Common myeloid progenitor, CD34-positive (primary cell): ENCODE measurements around the gene ZNF532.
"Not testable (repeated sequence)": the region's sequence is repeated elsewhere in the genome, so short reads cannot be mapped to it uniquely, and the experiment has no call there.

ENCODE experiments used
- CTCF ChIA-PET: fragments of 350-600 bp; sonication (Branson Sonifier 250); formaldehyde crosslinking; loops from one replicate; lab custom pipeline; 2021; ENCODE audit warnings: antibody characterized with exemption; lab: Charles Lee
- POLR2A ChIA-PET: fragments of 350-600 bp; sonication (Branson Sonifier 250); formaldehyde crosslinking; loops from one replicate; lab custom pipeline; 2021; ENCODE audit warnings: antibody characterized with exemption; lab: Charles Lee
- DNase-seq, 3 donors: peaks; one replicate each; pipeline versions ENCODE4 v3.0.0 to v3.0.0-alpha.2; 2013
- H3K27ac ChIP-seq, 2 experiments: 1 replicate in 1 of 2; 2 replicates in 1 of 2; pipeline ENCODE4 v1.7.0; 2013; ENCODE audit warnings: inconsistent platforms in 2 of 2, low read length in 2 of 2, mild to moderate bottlenecking in 2 of 2, low read depth in 1 of 2, moderate library complexity in 1 of 2; ENCODE audit not compliant: severe bottlenecking in 2 of 2, insufficient read depth in 1 of 2, poor library complexity in 1 of 2
- H3K27me3 ChIP-seq, 5 experiments: replicated peaks in 2 of 5; 1 replicate in 3 of 5; 2 replicates in 2 of 5; pipeline versions ENCODE4 v1.6.1 to v1.7.0; 2013; ENCODE audit warnings: low read length in 4 of 5, mild to moderate bottlenecking in 2 of 5, moderate library complexity in 2 of 5, inconsistent platforms in 1 of 5; ENCODE audit not compliant: insufficient read depth in 5 of 5, control insufficient read depth in 4 of 5
- H3K36me3 ChIP-seq, 4 experiments: 1 replicate in 2 of 4; 2 replicates in 2 of 4; pipeline versions ENCODE4 v1.6.1 to v1.7.0; 2013; ENCODE audit warnings: low read length in 3 of 4, control low read depth in 1 of 4, mild to moderate bottlenecking in 1 of 4; ENCODE audit not compliant: control insufficient read depth in 4 of 4, insufficient read depth in 4 of 4
- H3K4me1 ChIP-seq, 4 experiments: 1 replicate in 3 of 4; 2 replicates in 1 of 4; pipeline versions ENCODE4 v1.6.1 to v1.7.1; 2013; ENCODE audit warnings: low read length in 3 of 4, mild to moderate bottlenecking in 3 of 4, control low read depth in 1 of 4, inconsistent platforms in 1 of 4, moderate library complexity in 1 of 4; ENCODE audit not compliant: control insufficient read depth in 4 of 4, insufficient read depth in 4 of 4; ENCODE audit errors: control extremely low read depth in 1 of 4
- H3K4me3 ChIP-seq, 7 experiments: 1 replicate in 4 of 7; 2 replicates in 3 of 7; pipeline versions ENCODE4 v1.5.1 to v1.7.0; 2013; ENCODE audit warnings: mild to moderate bottlenecking in 7 of 7, low read length in 6 of 7, moderate library complexity in 6 of 7, inconsistent platforms in 2 of 7, low read depth in 2 of 7, control low read depth in 1 of 7; ENCODE audit not compliant: insufficient read depth in 4 of 7, control insufficient read depth in 1 of 7; ENCODE audit errors: extremely low read depth in 1 of 7
- H3K9me3 ChIP-seq, 5 experiments: 1 replicate in 4 of 5; 2 replicates in 1 of 5; pipeline versions ENCODE4 v1.6.1 to v1.7.1; 2013; ENCODE audit warnings: low read length in 4 of 5, mild to moderate bottlenecking in 2 of 5, inconsistent platforms in 1 of 5, low read depth in 1 of 5, moderate library complexity in 1 of 5; ENCODE audit not compliant: control insufficient read depth in 4 of 5, insufficient read depth in 2 of 5; ENCODE audit errors: control extremely low read depth in 1 of 5
- WGBS: methylation state at CpG from one replicate; pipeline ENCODE4 v1.1.5; 2013; ENCODE audit not compliant: insufficient coverage; 5-methylcytosine and 5-hydroxymethylcytosine counted together

The ZNF532 gene

DNA sequence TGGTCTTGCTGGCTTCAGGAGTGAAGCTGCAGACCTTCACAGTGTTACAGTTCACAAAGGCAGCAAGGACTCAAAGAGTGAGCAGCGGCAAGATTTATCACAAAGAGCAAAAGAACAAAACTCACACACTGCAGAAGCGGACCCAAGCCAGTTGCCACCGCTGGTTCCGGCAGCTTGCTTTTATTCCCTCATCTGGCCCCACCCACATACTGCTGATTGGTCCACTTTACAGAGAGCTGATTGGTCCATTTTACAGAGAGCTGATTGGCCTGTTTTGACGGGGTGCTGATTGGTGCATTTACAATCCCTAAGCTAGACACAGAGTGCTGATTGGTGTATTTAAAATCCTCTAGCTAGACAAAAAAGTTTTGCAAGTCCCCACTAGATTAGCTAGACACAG lies 37.2 kb upstream of the ZNF532 start:
- POLR2A ChIA-PET: no interaction called here

DNA sequence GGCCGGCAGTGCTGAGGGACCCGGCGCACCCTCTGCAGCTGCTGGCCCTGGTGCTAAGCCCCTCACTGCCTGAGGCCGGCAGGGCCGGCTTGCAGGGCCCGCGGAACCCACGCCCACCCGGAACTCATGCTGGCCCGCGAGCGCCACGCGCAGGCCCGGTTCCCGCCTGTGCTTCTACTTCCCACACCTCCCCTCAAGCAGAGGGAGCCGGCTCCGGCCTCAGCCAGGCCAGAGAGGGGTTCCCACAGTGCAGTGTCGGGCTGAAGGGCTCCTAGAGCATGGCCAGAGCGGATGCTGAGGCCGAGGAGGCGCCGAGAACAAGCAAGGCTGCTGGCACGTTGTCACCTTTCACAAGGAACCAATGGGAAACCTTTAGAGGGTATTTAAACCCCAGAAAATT lies 36.8 kb upstream of the ZNF532 start:
- H3K4me3 ChIP-seq: no peak overlapping the region
- CTCF ChIA-PET: no interaction called here
- WGBS: 98% methylated on average over 20 of the region's 24 CpGs
- no peaks in the 10 kb centered on the region for H3K9me3 ChIP-seq
- DNase-seq: no peak
- H3K27me3 ChIP-seq: peaks cover 0 to 2% (median 0%) of the 10 kb centered on the region in 5 experiments
- H3K4me1 ChIP-seq: no peaks in the 10 kb centered on the region
- POLR2A ChIA-PET: no interaction called here
- H3K36me3 ChIP-seq: no peaks in the 10 kb centered on the region
- no peak overlapping the region for H3K27ac ChIP-seq

More for the DNA sequence above, 37.2 kb upstream of the ZNF532 start:
- WGBS: 100% methylated on average over 1 of the region's 5 CpGs
- no peaks in the 10 kb centered on the region for H3K4me1 ChIP-seq
- H3K36me3 ChIP-seq: no peaks in the 10 kb centered on the region
- no peak overlapping the region for H3K27ac ChIP-seq
- H3K27me3 ChIP-seq: peaks cover 0 to 4% (median 0%) of the 10 kb centered on the region in 5 experiments
- no peak overlapping the region for H3K4me3 ChIP-seq
- H3K9me3 ChIP-seq: no peaks in the 10 kb centered on the region
- no peak for DNase-seq
- CTCF ChIA-PET: no interaction called here

DNA sequence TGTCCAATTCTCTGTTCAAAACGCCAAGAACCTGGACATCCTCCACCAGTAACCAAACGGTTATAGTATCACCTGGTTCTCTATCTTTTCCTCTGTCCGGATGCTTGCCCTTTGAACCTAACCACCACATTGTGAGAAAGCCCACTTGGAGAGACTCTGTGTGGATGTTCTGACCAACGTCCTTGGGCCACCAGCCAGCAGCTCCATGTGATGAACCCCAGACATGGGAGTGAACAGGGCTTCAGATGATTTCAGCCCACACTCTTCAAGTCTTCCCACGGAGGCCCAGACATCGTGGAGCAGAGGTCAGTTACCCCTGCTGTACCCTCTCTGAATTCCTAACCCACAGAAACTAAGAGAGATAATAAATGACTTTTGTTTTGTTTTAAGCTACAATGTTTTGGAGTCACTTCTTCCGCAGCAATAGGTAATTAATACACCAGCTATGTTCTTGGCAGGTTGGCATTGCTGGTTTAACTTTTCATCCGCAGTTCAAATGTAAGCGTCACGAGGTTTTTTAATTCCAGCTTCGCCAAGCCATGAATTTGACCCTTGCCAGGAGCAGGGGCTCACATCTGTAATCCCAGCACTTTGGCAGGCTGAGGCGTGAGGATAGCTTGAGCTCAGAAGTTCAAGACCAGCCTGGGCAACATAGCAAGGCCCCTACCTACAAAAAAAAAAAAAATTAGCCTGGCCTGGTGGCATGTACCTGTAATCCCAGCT lies 36.1 kb upstream of the ZNF532 start:
- POLR2A ChIA-PET: no interaction called here
- CTCF ChIA-PET: no interaction called here
- DNase-seq: no peak
- peaks cover 0 to 2% (median 0%) of the 10 kb centered on the region in 5 experiments for H3K27me3 ChIP-seq
- H3K27ac ChIP-seq: no peak overlapping the region
- H3K4me1 ChIP-seq: no peaks in the 10 kb centered on the region
- H3K4me3 ChIP-seq: no peak overlapping the region
- WGBS: 91% methylated on average over 9 of the region's 12 CpGs
- H3K36me3 ChIP-seq: no peaks in the 10 kb centered on the region
- no peaks in the 10 kb centered on the region for H3K9me3 ChIP-seq

DNA sequence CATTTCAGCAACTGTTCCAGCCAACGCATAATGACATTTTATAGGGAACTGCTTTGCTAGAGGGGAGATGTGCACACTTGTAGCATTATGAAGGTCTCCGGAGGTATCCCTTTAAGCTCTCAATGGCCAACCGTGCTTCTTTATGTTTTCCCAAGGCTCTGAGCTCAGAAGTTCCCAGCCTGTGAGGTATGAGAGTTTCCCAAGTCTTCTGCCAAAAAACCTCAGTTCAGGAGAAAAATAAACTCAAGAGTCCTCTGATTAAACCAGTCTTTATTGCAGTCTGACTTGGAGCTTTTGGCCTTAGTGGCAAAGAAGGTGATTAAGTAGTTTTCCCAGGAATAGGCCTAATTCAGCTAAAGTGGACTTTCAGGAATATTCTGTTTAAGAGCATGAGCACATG lies 35.4 kb upstream of the ZNF532 start:
- Histone ChIP-seq H3K27ac (no peak overlapping the region), H3K27me3 (peaks cover 0 to 2% (median 0%) of the 10 kb centered on the region in 5 experiments), H3K4me1 (no peaks in the 10 kb centered on the region), H3K9me3 (no peaks in the 10 kb centered on the region), H3K4me3 (no peak overlapping the region), H3K36me3 (no peaks in the 10 kb centered on the region)
- no peak for DNase-seq
- ChIA-PET CTCF (no interaction called here), POLR2A (no interaction called here)
- WGBS: 100% methylated on average over 2 of the region's 3 CpGs

DNA sequence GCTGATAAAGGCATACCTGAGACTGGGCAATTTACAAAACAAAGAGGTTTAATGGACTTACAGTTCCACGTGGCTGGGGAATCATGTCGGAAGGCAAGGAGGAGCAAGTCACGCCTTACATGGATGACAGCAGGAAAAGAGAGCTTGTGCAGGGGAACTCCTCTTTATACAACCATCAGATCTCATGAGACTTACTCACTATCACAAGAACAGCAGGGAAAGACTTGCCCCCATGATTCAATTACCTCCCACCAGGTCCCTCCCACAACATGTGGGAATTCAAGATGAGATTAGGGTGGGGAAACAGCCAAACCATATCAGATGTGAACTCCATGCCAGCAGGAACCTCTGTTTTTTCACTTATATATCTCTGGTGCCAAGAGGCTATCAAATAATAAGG lies 34.8 kb upstream of the ZNF532 start:
- H3K27ac ChIP-seq, H3K4me3 ChIP-seq, H3K36me3 ChIP-seq, H3K9me3 ChIP-seq, POLR2A ChIA-PET, CTCF ChIA-PET, H3K4me1 ChIP-seq, H3K27me3 ChIP-seq: not testable (repeated sequence)
- peak in 1 of 3 donors; percentile 8 for DNase-seq
- WGBS: 100% methylated on average over 2 of the region's 3 CpGs

DNA sequence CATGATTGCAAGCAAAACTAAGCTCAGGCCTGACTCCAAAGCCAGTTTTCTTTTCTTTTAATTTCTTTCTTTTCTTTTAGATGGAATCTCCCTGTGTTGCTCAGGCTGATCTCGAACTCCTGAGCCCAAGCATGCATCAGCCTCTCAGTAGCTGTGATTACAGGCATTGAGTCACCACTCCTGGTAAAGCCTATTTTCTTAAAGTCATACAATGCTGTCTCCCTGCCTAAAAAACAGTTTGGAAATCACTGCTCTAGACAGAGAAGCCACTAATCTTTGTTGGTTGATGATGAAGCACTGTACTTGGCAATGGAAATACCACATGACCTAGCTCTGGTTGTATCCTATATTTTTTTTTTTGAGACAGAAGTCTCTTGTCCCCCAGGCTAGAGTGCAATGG lies 33.1 kb upstream of the ZNF532 start:
- WGBS: 100% methylated on average over 1 of the region's 1 CpG
- POLR2A ChIA-PET: no interaction called here

DNA sequence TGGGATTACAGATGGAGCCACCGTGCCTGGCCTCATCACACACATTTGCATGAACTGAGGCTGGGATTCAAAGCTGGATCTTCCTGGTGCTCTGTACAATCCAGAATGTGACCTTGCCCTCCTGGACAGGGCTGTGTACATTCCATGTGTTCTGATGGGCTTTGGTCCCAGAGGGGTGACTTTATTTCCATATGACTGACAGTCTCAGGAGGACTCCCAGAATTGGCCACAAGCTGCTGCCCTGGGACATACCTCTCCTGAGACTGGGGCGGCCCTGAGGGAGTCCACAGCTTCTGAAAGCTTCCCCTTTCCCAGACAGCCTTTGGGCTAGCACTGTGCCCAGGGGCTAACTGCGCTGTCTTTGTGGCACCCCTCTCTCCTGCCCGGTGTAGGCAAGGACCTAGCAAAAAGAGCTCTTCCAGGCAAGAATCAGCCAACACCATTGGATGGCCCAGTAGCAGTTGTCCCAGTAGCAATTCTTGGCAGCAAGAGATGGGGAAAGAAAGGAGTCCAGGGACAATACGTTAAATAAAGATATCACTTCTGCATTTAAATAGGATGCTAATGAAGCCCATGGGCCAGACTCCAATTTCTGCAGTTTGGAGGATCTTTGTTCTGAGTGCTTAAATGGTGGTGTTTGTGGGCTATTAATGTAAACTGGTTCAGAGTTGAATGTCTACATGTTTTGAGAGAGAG lies 26.4 kb upstream of the ZNF532 start:
- Histone ChIP-seq H3K27ac (no peak overlapping the region), H3K27me3 (peaks cover 0 to 1% (median 0%) of the 10 kb centered on the region in 5 experiments), H3K36me3 (no peaks in the 10 kb centered on the region), H3K9me3 (no peaks in the 10 kb centered on the region), H3K4me1 (no peaks in the 10 kb centered on the region), H3K4me3 (no peak overlapping the region)
- POLR2A ChIA-PET: interaction anchor here (0.6 kb wide), 1 partner anchor 12 kb away, joined by 3 read pairs; no protein-coding TSS in a partner anchor
- no peak for DNase-seq
- CTCF ChIA-PET: no interaction called here
- 98% methylated on average over 5 of the region's 5 CpGs for WGBS

More for the DNA sequence above, 33.1 kb upstream of the ZNF532 start:
- H3K27ac ChIP-seq: no peak overlapping the region
- H3K27me3 ChIP-seq: no peaks in the 10 kb centered on the region
- H3K4me3 ChIP-seq: no peak overlapping the region
- DNase-seq: no peak
- no peaks in the 10 kb centered on the region for H3K36me3 ChIP-seq
- CTCF ChIA-PET: no interaction called here
- no peaks in the 10 kb centered on the region for H3K9me3 ChIP-seq
- H3K4me1 ChIP-seq: no peaks in the 10 kb centered on the region
